Measurements from ENCODE around the gene MDM4. TPM values are rescaled to one million over a fixed set of nuclear protein-coding genes. Genes with fewer than 3 reads are reported as not detected.
"Not testable (repeated sequence)": the region's sequence is repeated elsewhere in the genome, so short reads cannot be mapped to it uniquely, and the experiment has no call there.

The MDM4 gene
- total RNA-seq, 4 donors from 2014 or later: 56.9 to 96.3 (median 71.5) TPM

DNA sequence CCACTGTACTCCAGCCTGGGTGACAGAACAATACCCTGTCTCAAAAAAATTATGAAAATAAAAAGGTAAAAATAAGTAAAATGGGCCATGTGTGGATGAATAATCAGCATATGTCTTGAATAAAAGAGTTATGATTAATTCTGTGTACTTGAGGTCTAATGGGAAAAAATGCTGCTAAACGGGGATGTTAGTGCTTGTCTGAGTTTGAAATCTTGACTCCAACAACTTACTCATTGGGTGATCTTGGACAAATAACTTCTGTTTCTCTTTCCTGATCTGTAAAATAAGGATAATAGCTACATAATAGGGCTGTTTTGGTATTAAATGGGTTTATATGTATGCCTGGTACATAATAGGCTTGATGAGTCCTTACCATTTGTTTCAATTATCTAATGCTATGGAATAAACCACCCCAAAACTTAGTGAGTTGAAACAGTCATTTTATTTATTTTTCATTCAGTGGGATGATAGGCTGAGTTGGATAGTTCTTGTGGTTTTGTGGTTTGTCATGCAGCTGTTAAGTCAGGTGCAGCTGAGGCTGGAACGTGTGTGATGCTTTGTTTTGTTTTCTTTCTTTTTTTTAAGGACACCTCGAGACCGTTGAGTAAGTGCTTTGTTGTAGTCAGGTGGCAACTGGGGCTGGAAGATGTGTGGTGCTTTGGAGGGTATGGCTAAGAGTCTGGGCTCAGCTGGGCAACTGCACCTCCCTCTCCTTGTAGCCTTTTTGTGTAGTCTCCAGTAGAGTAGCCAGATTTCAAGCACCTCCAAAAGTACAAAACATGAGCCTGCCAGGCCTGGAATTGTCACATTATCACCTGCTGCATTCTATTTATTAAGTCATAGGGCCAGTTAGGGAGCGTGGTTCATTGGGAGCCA is 4.9 kb downstream of the MDM4 start:
- no peak for ATAC-seq (ENCODE audit: low FRiP score)
- DNase-seq (ENCODE audit: low spot score): no peak
- TF ChIP-seq, protein P1, sequence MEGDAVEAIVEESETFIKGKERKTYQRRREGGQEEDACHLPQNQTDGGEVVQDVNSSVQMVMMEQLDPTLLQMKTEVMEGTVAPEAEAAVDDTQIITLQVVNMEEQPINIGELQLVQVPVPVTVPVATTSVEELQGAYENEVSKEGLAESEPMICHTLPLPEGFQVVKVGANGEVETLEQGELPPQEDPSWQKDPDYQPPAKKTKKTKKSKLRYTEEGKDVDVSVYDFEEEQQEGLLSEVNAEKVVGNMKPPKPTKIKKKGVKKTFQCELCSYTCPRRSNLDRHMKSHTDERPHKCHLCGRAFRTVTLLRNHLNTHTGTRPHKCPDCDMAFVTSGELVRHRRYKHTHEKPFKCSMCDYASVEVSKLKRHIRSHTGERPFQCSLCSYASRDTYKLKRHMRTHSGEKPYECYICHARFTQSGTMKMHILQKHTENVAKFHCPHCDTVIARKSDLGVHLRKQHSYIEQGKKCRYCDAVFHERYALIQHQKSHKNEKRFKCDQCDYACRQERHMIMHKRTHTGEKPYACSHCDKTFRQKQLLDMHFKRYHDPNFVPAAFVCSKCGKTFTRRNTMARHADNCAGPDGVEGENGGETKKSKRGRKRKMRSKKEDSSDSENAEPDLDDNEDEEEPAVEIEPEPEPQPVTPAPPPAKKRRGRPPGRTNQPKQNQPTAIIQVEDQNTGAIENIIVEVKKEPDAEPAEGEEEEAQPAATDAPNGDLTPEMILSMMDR (IDR thresholded peaks at IDR 0.05): no peak

DNA sequence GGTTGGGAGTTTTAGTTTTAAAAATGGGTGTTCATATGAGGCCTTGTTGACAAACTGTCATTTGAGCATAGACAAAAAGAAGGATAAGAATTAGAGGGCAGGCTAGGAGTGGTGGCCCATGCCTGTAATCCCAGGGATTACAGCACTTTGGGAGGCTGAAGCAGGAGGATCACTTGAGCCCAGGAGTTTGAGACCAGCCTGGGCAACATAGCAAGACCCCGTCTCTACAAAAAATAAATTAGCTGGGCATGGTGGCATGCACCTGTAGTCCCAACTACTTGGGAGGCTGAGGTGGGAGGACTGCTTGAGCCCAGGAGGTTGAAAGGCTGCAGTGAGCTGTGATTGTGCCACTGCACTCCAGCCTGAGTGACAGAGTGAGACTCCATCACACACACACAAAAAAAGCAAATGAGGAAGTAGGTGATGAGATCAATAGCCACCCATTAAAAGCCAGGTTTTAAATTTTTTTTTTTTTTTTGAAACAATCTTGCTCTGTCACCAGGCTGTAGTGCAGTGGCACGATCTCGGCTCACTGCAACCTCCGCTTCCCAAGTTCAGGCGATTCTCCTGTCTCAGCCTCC is 5.8 kb downstream of the MDM4 start:
- ATAC-seq (ENCODE audit: low FRiP score): not testable (repeated sequence)

DNA sequence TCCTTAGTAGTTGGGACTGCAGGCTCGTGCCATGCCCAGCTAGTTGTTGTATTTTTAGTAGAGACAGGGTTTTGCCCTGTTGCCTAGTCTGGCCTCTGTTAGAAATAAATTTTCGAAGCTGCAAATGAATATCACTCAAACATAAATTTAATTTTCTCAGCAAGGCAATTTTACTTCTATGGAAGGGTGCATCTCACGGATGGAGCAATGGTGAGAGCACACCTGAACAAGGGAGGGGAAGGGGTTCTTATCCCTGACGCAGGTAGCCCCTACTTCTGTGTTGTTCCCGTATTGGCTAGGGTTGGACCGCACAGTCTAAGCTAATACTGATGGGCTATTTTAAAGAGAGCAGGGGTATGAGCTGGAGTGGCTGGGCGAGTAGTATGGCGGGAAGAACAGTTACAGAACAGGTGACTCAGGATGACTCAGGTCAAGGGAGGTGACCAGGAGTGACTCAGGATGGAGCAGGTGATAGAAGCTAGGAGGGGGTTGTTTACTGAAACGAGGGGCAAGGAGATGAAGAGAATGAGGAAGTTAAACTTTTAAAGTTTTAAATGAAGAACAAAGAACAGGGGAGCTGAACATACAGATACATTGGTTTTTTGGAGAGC is 7.5 kb downstream of the MDM4 start:
- no peak for ATAC-seq (ENCODE audit: low FRiP score)
- TF ChIP-seq, protein P1 (IDR thresholded peaks at IDR 0.05): no peak
- no peak for DNase-seq (ENCODE audit: low spot score)

More for the DNA sequence above, 5.8 kb downstream of the MDM4 start:
- DNase-seq (ENCODE audit: low spot score): not testable (repeated sequence)

DNA sequence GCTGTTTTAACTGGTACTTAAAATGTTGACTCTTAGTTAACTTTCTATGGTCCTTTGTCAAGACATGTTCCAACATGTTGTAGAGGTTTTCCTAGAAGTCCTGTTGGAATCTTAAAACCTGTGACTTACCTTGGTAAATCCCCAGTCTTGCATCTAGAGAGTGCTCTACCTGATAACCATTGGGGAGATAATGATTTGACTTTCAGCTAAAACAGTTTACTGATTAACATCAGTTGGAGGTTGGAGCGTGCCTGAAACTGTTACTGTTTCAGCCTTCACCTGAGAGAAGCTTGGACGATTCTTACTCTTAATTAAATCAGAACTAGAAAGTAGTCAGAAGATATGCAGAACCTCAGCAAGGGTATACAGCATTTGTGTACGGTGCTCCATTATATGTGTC is 8.8 kb downstream of the MDM4 start:
- DNase-seq (ENCODE audit: low spot score) (no peak), ATAC-seq (ENCODE audit: low FRiP score) (no peak)
- TF ChIP-seq, protein P1 (IDR thresholded peaks at IDR 0.05): no peak

GRCh38 chr1:204528241-204528640 is 12.0 kb downstream of the MDM4 start:
- ATAC-seq (ENCODE audit: low FRiP score): no peak
- DNase-seq (ENCODE audit: low spot score): no peak
- TF ChIP-seq, protein P1 (IDR thresholded peaks at IDR 0.05): no peak

- ATAC-seq (ENCODE audit: low FRiP score) (no peak), DNase-seq (ENCODE audit: low spot score) (no peak)
- TF ChIP-seq, protein P1 (IDR thresholded peaks at IDR 0.05): no peak
These were observed 12.5 kb downstream of the MDM4 start for GRCh38 chr1:204528677-204529076.

- TF ChIP-seq, protein P1 (IDR thresholded peaks at IDR 0.05): no peak
- DNase-seq (ENCODE audit: low spot score) (no peak), ATAC-seq (ENCODE audit: low FRiP score) (no peak)
These were observed 13.2 kb downstream of the MDM4 start for GRCh38 chr1:204529371-204529895.

All from omental fat pad (tissue), 4 donors.